ENCODE data around the gene FOXJ1. TPM values are rescaled to one million over a fixed set of nuclear protein-coding genes. Genes with fewer than 3 reads are reported as not detected.

The FOXJ1 gene
- total RNA-seq, 3 donors from 2014 or later (not counting 1 experiment from before 2014, with no cell fraction given): 0.21 to 0.93 (median 0.36) TPM

- no peaks in the 10 kb centered on the region for H3K36me3 Mint-ChIP-seq
Measured at GRCh38 chr17:76151896-76152454, 10.9 kb upstream of the FOXJ1 start.

GRCh38 chr17:76150712-76151622 is 9.9 kb upstream of the FOXJ1 start:
- H3K9me3 Mint-ChIP-seq: no peaks in the 10 kb centered on the region
- H3K4me3 Mint-ChIP-seq: no peak overlapping the region
- 90% methylated on average over 23 of the region's 23 CpGs for WGBS (ENCODE audit: insufficient coverage)
- Histone ChIP-seq H3K4me1 (ENCODE audit: control insufficient read depth, insufficient read depth, low read length) (peaks cover 17% of the 10 kb centered on the region), H3K27ac (ENCODE audit: low read length) (no peak overlapping the region), H3K4me3 (ENCODE audit: low read length) (no peak overlapping the region), H3K36me3 (ENCODE audit: control insufficient read depth, insufficient read depth, low read length) (no peaks in the 10 kb centered on the region), H3K27me3 (ENCODE audit: control insufficient read depth, insufficient read depth, low read length) (no peaks in the 10 kb centered on the region), H3K9me3 (ENCODE audit: control insufficient read depth, insufficient read depth, low read length) (no peaks in the 10 kb centered on the region)
- H3K4me1 Mint-ChIP-seq: peaks cover 16% of the 10 kb centered on the region in 2 donors
- no peak for TF ChIP-seq CTCF (IDR thresholded peaks at IDR 0.05)
- H3K36me3 Mint-ChIP-seq: no peaks in the 10 kb centered on the region
- intact Hi-C loops (cut with micrococcal nuclease): no loop called here
- H3K27ac Mint-ChIP-seq: no peak overlapping the region
- DNase-seq (no peak), ATAC-seq (no peak)
- no peaks in the 10 kb centered on the region for H3K27me3 Mint-ChIP-seq (ENCODE audit: low read depth in 2 of 2)

More at GRCh38 chr17:76151896-76152454, 10.9 kb upstream of the FOXJ1 start:
- Mint-ChIP-seq H3K4me1 (peaks cover 5 to 6% of the 10 kb centered on the region in 2 donors), H3K27me3 (ENCODE audit: low read depth in 2 of 2) (no peaks in the 10 kb centered on the region), H3K27ac (no peak overlapping the region), H3K4me3 (no peak overlapping the region), H3K9me3 (no peaks in the 10 kb centered on the region)
- intact Hi-C loops (cut with micrococcal nuclease): no loop called here
- ATAC-seq (no peak), DNase-seq (peak in 1 of 2 donors; percentile 76)
- H3K4me3 ChIP-seq (ENCODE audit: low read length): no peak overlapping the region
- no peak overlapping the region for H3K27ac ChIP-seq (ENCODE audit: low read length)
- no peaks in the 10 kb centered on the region for H3K9me3 ChIP-seq (ENCODE audit: control insufficient read depth, insufficient read depth, low read length)
- H3K4me1 ChIP-seq (ENCODE audit: control insufficient read depth, insufficient read depth, low read length): peaks cover 7% of the 10 kb centered on the region
- H3K36me3 ChIP-seq (ENCODE audit: control insufficient read depth, insufficient read depth, low read length): no peaks in the 10 kb centered on the region
- WGBS (ENCODE audit: insufficient coverage): 91% methylated on average over 6 of the region's 8 CpGs
- H3K27me3 ChIP-seq (ENCODE audit: control insufficient read depth, insufficient read depth, low read length): no peaks in the 10 kb centered on the region
- TF ChIP-seq CTCF (IDR thresholded peaks at IDR 0.05): no peak

GRCh38 chr17:76149214-76149613 is 8.2 kb upstream of the FOXJ1 start:
- no peak overlapping the region for H3K4me3 Mint-ChIP-seq
- TF ChIP-seq CTCF (IDR thresholded peaks at IDR 0.05): no peak
- H3K27ac ChIP-seq (ENCODE audit: low read length): no peak overlapping the region
- H3K9me3 ChIP-seq (ENCODE audit: control insufficient read depth, insufficient read depth, low read length): no peaks in the 10 kb centered on the region
- no peaks in the 10 kb centered on the region for H3K36me3 ChIP-seq (ENCODE audit: control insufficient read depth, insufficient read depth, low read length)
- no peaks in the 10 kb centered on the region for H3K36me3 Mint-ChIP-seq
- H3K4me1 ChIP-seq (ENCODE audit: control insufficient read depth, insufficient read depth, low read length): peaks cover 34% of the 10 kb centered on the region
- H3K27me3 ChIP-seq (ENCODE audit: control insufficient read depth, insufficient read depth, low read length): no peaks in the 10 kb centered on the region
- WGBS (ENCODE audit: insufficient coverage): 95% methylated on average over 10 of the region's 10 CpGs
- ATAC-seq (no peak), DNase-seq (no peak)
- H3K9me3 Mint-ChIP-seq: no peaks in the 10 kb centered on the region
- no peaks in the 10 kb centered on the region for H3K27me3 Mint-ChIP-seq (ENCODE audit: low read depth in 2 of 2)
- H3K27ac Mint-ChIP-seq: peak overlapping the region; percentile 36 to 64
- intact Hi-C loops (cut with micrococcal nuclease): no loop called here
- H3K4me3 ChIP-seq (ENCODE audit: low read length): no peak overlapping the region
- H3K4me1 Mint-ChIP-seq: peaks cover 31% of the 10 kb centered on the region in 2 donors

Measured in natural killer cell (primary cell).